Nucleus accumbens (tissue), 56 donors: ENCODE data around the gene HNMT.
"Not testable (repeated sequence)": the region's sequence is repeated elsewhere in the genome, so short reads cannot be mapped to it uniquely, and the experiment has no call there.

Experiments used
- DNase-seq, 56 donors: peaks; one replicate each; lab custom pipeline; 2025; lab: John Stamatoyannopoulos, UW

HNMT gene

DNA sequence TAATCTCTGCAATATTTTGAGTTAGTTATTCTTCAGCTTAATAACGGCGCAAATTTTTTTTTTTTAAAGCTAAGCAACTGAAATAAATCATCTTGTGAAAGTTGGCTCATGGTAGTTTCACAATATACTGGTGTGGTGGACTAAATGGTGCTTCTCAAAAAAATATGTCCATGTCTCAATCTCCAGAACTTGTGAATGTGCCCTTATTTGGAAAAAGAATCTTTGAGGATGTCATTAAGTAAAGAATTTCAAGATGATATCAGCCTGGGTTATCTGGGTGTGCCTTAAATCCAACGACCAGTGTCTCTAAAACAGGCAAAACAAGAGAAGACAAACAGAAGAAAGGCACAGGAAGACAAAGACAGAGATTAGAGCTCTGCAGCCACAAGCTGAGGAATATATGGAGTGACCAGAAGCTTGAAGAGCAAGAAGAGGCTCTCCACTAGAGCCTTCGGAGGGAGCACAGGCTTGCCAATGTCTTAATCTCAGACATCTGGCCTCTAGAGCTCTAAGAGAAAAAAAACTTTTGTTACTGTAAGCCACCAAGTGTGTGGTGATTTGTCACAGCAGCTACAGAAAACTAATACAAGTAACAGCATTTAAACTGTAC lies 71.4 kb downstream of the HNMT start:
- DNase-seq: no peak

- no peak for DNase-seq
Measured at GRCh38 chr2:138036522-138036921, 72.2 kb downstream of the HNMT start.

- DNase-seq: no peak
Measured at GRCh38 chr2:138037090-138037489, 72.8 kb downstream of the HNMT start.

- DNase-seq: no peak
Measured at GRCh38 chr2:138040616-138041015, 76.3 kb downstream of the HNMT start.

DNA sequence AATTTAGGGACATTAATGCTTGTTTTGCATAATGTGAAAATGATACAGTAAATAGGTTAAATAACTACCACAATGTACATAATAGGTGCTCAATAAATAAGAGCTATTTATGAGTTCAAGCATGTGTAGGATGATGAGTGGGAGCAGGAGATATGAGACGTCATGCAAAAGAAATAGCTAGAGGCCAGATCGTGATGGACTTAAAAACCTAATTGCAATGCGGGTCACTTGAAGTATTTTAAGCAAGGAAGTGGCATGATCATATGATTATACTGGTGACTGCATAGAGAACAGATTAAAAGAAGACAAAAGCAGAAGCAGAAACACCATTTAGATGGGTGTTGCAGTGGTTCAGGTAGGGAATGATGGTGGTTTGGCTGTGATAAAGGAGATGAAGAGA lies 78.0 kb downstream of the HNMT start:
- no peak for DNase-seq

GRCh38 chr2:138043588-138043987 lies 79.3 kb downstream of the HNMT start:
- DNase-seq: not testable (repeated sequence)

DNA sequence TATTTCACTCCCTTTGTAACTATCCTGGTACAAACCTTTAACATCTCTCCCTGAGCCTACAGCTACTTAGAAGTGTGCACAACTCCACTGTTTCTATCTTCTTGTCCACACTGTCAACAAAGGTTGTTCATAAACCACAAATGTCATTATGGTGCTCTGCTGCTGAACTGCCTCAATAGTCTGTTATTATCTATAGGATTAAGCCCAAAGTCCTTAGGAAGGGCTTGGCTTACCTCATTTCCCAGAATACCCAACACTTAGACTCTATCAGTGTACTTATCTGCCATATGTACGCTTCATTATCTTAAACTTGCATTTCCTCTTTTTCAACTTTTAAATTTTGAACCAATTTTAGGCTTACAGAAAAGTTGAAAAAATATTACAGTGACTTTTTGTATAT lies 94.2 kb downstream of the HNMT start:
- DNase-seq: no peak

DNA sequence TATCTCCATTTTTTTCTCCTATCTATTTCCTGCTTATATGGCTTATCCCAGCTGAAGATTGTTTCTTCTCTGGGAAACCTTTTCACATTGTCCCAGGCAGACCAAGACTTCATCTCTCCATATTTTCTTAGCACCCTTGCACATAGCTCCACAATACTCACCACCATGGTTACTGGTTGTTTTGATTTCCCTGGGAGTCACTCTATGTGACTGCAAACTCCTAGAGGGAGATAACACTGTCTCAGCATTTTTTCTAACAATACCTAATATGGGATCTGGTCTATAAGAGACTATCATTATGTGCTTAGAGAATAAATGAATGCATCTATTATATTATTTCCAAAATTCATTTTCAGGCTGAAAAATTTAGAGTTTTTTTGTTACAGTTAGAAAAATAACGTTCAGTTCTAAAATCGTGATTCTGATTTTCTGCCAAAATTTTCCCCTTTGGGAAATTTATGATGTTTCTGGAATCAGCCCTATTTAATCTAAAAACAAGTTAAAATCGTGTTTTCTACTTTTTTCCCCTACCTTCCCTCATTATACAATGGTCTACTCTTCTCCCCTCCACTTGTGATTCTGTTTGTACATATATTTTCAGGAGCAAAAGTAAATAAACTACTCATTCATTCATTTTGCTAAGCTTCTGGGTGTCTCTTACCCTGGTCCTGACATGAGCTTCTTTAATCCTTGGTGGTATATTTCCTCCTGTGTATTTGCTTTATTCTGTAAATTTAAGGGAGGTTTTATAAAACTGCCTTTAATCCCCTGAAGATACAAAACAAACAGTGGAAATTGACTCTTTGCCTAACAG lies 95.4 kb downstream of the HNMT start:
- DNase-seq: no peak

- no peak for DNase-seq
Measured at GRCh38 chr2:138060301-138060635, 96.0 kb downstream of the HNMT start.

GRCh38 chr2:138061961-138062360 lies 97.7 kb downstream of the HNMT start:
- DNase-seq: no peak

- no peak for DNase-seq
Measured at GRCh38 chr2:138063181-138063580, 98.9 kb downstream of the HNMT start.
